CD4-positive, alpha-beta T cell treated with Interleukin-12 subunit alpha and Interleukin-12 subunit beta, for 1 hour (primary cell): ENCODE data around the gene VAMP2.

ENCODE experiments used
- DNase-seq: peaks from one replicate; pipeline ENCODE4 v3.0.0-alpha.2; 2020

Gene VAMP2

GRCh38 chr17:8162233-8162996 is at the start of gene VAMP2:
TSS of gene VAMP2 (minus strand) at chr17:8162948. CDS start at chr17:8162879, 69 bp downstream.
- peak; percentile 87 for DNase-seq

GRCh38 chr17:8210761-8211458 is 48.2 kb upstream of the VAMP2 start:
- DNase-seq, result no peak

- peak; percentile 96 for DNase-seq
Observed at GRCh38 chr17:8209907-8210760, 47.4 kb upstream of the VAMP2 start, which contains the start of gene AURKB. TSS of gene AURKB (minus strand) at chr17:8210575. CDS start at chr17:8210224, 351 bp downstream.

GRCh38 chr17:8206536-8206935 is 43.8 kb upstream of the VAMP2 start:
- DNase-seq, result no peak

GRCh38 chr17:8204761-8205555 is 42.2 kb upstream of the VAMP2 start:
- DNase-seq, result no peak

GRCh38 chr17:8192070-8192815 is 29.5 kb upstream of the VAMP2 start:
- peak; percentile 81 for DNase-seq

- DNase-seq, result no peak
Observed at GRCh38 chr17:8190506-8190905, 27.8 kb upstream of the VAMP2 start.

- peak; percentile 97 for DNase-seq
Observed at GRCh38 chr17:8189711-8190477, 27.1 kb upstream of the VAMP2 start, which contains the start of gene BORCS6. TSS of gene BORCS6 (minus strand) at chr17:8190180. CDS start at chr17:8190140, 40 bp downstream.

- peak; percentile 36 for DNase-seq
Observed at GRCh38 chr17:8189041-8189710, 26.4 kb upstream of the VAMP2 start.

- peak; percentile 32 for DNase-seq
Observed at GRCh38 chr17:8188263-8188839, 25.6 kb upstream of the VAMP2 start.

GRCh38 chr17:8187517-8188262 is 24.9 kb upstream of the VAMP2 start:
- peak; percentile 92 for DNase-seq

- peak; percentile 92 for DNase-seq
Observed at GRCh38 chr17:8186787-8187516, 24.2 kb upstream of the VAMP2 start.

GRCh38 chr17:8186446-8186786 is 23.7 kb upstream of the VAMP2 start:
- DNase-seq, result no peak

GRCh38 chr17:8185582-8186445 is 23.1 kb upstream of the VAMP2 start:
- peak; percentile 92 for DNase-seq

- no peak for DNase-seq
Observed at GRCh38 chr17:8176998-8177731, 14.4 kb upstream of the VAMP2 start.

GRCh38 chr17:8176197-8176940 is 13.6 kb upstream of the VAMP2 start, which contains the start of gene TMEM107:
TSS of gene TMEM107 (minus strand) at chr17:8176380. CDS start at chr17:8176286, 94 bp downstream.
- DNase-seq, result peak; percentile 90
